ENCODE data around the gene HOXA6.

GRCh38 chr7:27154369-27154768, 6.8 kb upstream of the HOXA6 start:
- TF ChIP-seq CTCF (conservative IDR thresholded peaks at IDR 0.05 in 1 of 2, IDR thresholded peaks at IDR 0.05 in 1 of 2; ENCODE audit: low read depth in 1 of 2, low read length in 2 of 2): no peak
- no peak for TF ChIP-seq EZH2 (IDR thresholded peaks at IDR 0.05; ENCODE audit: low read length, missing control alignments)
